K562 (cell line): ENCODE measurements around the gene FZD1. TPM values are rescaled to one million over a fixed set of nuclear protein-coding genes. Genes with fewer than 3 reads are reported as not detected.

Experiments used
- BRD9 ChIP-seq: fragments of 450-650 bp; IDR thresholded peaks from 2 replicates; pipeline ENCODE4 v1.6.1; 2018; ENCODE audit warnings: low read depth; ENCODE audit not compliant: partially characterized antibody
- NFIC ChIP-seq: fragments of 450-650 bp; IDR thresholded peaks from 2 replicates; pipeline ENCODE4 v1.6.1; 2017; ENCODE audit warnings: mild to moderate bottlenecking, inconsistent platforms
- PRDM10 ChIP-seq: fragments of 450-650 bp; IDR thresholded peaks from 2 replicates; pipeline ENCODE4 v1.6.1; 2018; ENCODE audit not compliant: partially characterized antibody
- PYGO2 ChIP-seq: fragments of 450-650 bp; IDR thresholded peaks from 2 replicates; pipeline ENCODE4 v1.6.1; 2016; ENCODE audit warnings: mild to moderate bottlenecking, missing genetic modification characterization, moderate library complexity, missing compliant biosample characterization
- SAFB2 ChIP-seq: fragments of 200-400 bp; formaldehyde crosslinking; IDR thresholded peaks from 2 replicates; pipeline ENCODE4 v1.6.1; 2018; ENCODE audit warnings: borderline replicate concordance, low read length, low read depth, moderate library complexity; ENCODE audit not compliant: severe bottlenecking
- SMARCB1 ChIP-seq: IDR thresholded peaks from 2 replicates; pipeline ENCODE4 v1.6.1; 2011; ENCODE audit warnings: improper control_type of control experiment, low read depth; ENCODE audit not compliant: insufficient read length
- TSC22D4 ChIP-seq: fragments of 450-650 bp; IDR thresholded peaks from 2 replicates; pipeline ENCODE4 v1.6.1; 2016; ENCODE audit warnings: missing genetic modification characterization, missing biosample characterization, control low read depth
- ZBTB33 ChIP-seq: sonication (generic); formaldehyde crosslinking; IDR thresholded peaks from 2 replicates; pipeline ENCODE4 v1.8.1; 2023; ENCODE audit warnings: mild to moderate bottlenecking, missing genetic modification reagents
- ZNF3 ChIP-seq: fragments of 250-450 bp; sonication (Bioruptor Pico); IDR thresholded peaks from 2 replicates; pipeline ENCODE4 v1.5.0; 2021; ENCODE audit warnings: mild to moderate bottlenecking, moderate library complexity
- ZNF324 ChIP-seq: fragments of 250-450 bp; sonication (Bioruptor Pico); IDR thresholded peaks from 2 replicates; pipeline ENCODE4 v1.4.0; 2020; ENCODE audit warnings: mild to moderate bottlenecking
- ZNF518B ChIP-seq: fragments of 250-450 bp; sonication (Bioruptor Pico); IDR thresholded peaks from 2 replicates; pipeline ENCODE4 v1.5.0; 2021; ENCODE audit warnings: mild to moderate bottlenecking, moderate library complexity
- ZNF655 ChIP-seq: fragments of 250-450 bp; sonication (Bioruptor Pico); IDR thresholded peaks from 2 replicates; pipeline ENCODE4 v1.5.0; 2021
- polyA plus RNA-seq, 8 experiments: library from polyadenylated mRNA; depleted of rRNA in 4 of 8; stranded (reverse) in 5 of 8; unstranded in 3 of 8; fragments of >200 nt; fragmentation: Nextera tagmentation in 2 of 8; fragmentation: Illumina TruSeq in 1 of 8; extraction: Ambion mirVana in 2 of 8; extraction: Trizol in 1 of 8; gene quantifications; 2 replicates each; pipeline versions ENCODE4 v1.2.1 to v1.2.3, GENCODE V29; 2011 to 2014; ENCODE audit warnings: inconsistent platforms in 1 of 8, missing spikeins in 1 of 8
- total RNA-seq, 7 experiments: library from RNA; depleted of rRNA in 6 of 7; stranded (reverse); fragments of >200 nt in 6 of 7; fragmentation: Illumina TruSeq in 2 of 7; extraction: Trizol in 2 of 7; gene quantifications; 2 replicates each; pipeline versions ENCODE4 v1.2.1 to v1.2.3, GENCODE V29; 2011 to 2021; ENCODE audit warnings: low replicate concordance in 1 of 7

The FZD1 gene
- total and polyA plus RNA-seq, 9 of the 15 experiments (the other 6 are each of a cell fraction or from before 2014, with no cell fraction given), result 0.25 to 5.1 (median 1.8) TPM

GRCh38 chr7:91299952-91300775, 35.9 kb downstream of the FZD1 start (continued):
- TF ChIP-seq PRDM10 (peak; percentile 45), PYGO2 (tag) (peak; percentile 37; the same call in 1 of the 2 replicates), ZBTB33 (CRISPR knock-in tag) (no peak), NFIC (peak; percentile 95), ZNF655 (no peak), SMARCB1 (no peak), ZNF324 (CRISPR knock-in tag) (no peak), TSC22D4 (no peak), ZNF3 (CRISPR knock-in tag) (no peak), BRD9 (peak; percentile 83), SAFB2 (no peak), ZNF518B (CRISPR knock-in tag) (no peak)
